ENCODE data around the gene EPB41L2.

Gene EPB41L2

DNA sequence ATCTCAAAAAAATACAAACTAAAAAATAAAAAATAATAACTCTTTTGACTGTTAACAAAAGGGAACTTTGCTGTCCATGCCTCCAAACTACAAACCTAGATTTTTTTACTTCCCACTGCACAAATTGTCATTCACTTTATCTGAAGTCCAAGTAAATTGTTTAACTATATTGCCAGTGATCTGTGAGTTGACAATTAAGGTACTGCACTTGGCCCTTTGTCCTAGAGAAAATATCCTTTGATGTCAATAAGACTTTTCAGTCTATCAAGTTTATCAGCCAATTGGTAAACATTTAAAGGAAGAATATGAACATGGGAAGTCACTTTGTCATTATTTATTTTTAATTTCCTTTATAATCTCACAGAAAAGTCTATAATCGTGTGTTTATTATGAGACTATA is 19.3 kb upstream of the EPB41L2 start:
- Histone ChIP-seq H3K4me2 (ENCODE audit: low read length) (no peak overlapping the region), H3K4me3 (ENCODE audit: low read length) (no peak overlapping the region), H3K36me3 (ENCODE audit: insufficient read depth, low read length) (no peaks in the 10 kb centered on the region), H3K27me3 (ENCODE audit: control insufficient read depth, insufficient read depth, low read length) (no peaks in the 10 kb centered on the region), H3K4me1 (ENCODE audit: control insufficient read depth, insufficient read depth, low read length) (no peaks in the 10 kb centered on the region), H3K9ac (ENCODE audit: low read depth, low read length) (no peak overlapping the region), H3K9me3 (replicated peaks; ENCODE audit: low read length) (no peaks in the 10 kb centered on the region)

DNA sequence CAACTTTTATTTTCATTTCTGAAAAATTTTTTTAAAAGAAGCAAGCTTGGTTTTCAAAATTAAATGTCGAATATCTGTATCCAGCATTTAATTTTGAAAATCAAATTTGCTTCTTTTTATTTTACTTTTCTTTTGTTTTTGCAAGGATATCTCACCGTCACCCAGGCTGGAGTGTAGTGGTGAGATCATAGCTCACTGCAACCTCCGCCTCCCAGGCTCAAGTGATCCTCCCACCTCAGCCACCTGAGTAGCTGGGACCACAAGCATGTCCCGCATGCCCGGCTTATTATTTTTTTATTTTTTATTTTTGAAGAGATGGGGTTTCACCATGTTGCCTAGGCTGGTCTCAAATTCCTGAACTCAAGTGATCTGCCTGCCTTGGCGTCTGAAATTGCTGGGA is 17.0 kb upstream of the EPB41L2 start:
- H3K36me3 ChIP-seq (ENCODE audit: insufficient read depth, low read length) = no peaks in the 10 kb centered on the region
- H3K4me1 ChIP-seq (ENCODE audit: control insufficient read depth, insufficient read depth, low read length) = no peaks in the 10 kb centered on the region
- no peak overlapping the region for H3K4me2 ChIP-seq (ENCODE audit: low read length)
- no peak overlapping the region for H3K9ac ChIP-seq (ENCODE audit: low read depth, low read length)
- no peaks in the 10 kb centered on the region for H3K9me3 ChIP-seq (replicated peaks; ENCODE audit: low read length)
- no peak overlapping the region for H3K4me3 ChIP-seq (ENCODE audit: low read length)
- H3K27me3 ChIP-seq (ENCODE audit: control insufficient read depth, insufficient read depth, low read length) = no peaks in the 10 kb centered on the region

DNA sequence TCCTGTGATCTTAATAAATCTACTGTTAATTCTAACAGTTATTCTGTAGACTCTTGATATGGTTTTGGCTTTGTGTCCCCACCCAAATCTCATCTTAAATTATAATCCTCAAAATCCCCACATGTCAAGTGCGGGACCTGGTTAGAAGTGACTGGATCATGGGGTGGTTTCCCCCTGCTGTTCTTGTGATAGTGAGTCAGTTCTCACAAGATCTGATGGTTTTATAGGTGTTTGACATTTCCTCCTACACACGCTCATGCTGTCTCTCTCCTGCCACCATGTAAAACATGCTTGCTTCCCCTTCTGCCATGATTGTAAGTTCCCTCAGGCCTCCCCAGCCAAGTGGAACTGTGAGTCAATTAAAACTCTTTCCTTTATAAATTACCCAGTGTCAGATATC is 10.5 kb upstream of the EPB41L2 start:
- H3K9ac ChIP-seq (ENCODE audit: low read depth, low read length) = no peak overlapping the region
- no peaks in the 10 kb centered on the region for H3K27me3 ChIP-seq (ENCODE audit: control insufficient read depth, insufficient read depth, low read length)
- no peak overlapping the region for H3K4me2 ChIP-seq (ENCODE audit: low read length)
- H3K4me1 ChIP-seq (ENCODE audit: control insufficient read depth, insufficient read depth, low read length) = no peaks in the 10 kb centered on the region
- no peaks in the 10 kb centered on the region for H3K9me3 ChIP-seq (replicated peaks; ENCODE audit: low read length)
- H3K4me3 ChIP-seq (ENCODE audit: low read length) = no peak overlapping the region
- no peaks in the 10 kb centered on the region for H3K36me3 ChIP-seq (ENCODE audit: insufficient read depth, low read length)

DNA sequence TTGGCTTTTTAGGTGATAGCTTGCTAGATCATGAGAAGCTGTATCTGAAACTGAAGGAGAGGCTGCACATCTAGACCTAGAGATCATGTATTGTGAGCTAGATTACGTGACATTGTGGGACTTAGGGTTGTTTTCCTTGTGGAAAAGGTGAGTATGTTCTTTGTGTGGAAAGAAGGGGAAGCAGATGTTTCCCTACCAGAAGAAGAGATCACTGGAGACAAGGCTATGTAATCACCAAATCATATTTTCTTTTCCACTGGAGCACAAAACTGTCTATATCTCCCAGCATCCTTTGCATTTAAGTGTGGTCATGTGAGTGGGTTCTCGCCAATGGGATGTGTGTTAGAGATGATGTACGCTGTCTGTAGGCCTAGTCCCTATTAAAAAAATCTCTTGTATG is 7.0 kb upstream of the EPB41L2 start:
- no peak overlapping the region for H3K4me2 ChIP-seq (ENCODE audit: low read length)

DNA sequence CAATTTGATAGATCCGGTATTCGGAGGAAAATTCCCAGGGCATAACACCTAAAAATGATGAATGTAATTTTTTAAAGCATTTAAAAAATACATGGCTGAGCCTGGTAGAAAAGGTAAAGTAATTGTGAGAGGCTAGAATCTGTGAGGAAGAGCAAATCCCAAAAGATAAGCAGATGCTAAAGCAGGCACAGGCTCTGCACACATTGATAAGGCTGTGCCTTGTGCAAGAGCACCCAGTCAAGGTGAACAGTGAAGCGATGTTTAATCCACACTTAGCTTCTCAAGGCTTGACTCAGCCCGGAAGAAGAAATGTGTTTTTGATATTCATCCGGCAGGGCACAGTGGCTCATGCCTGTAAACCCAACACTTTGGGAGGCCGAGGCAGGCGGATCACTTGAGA is 5.1 kb upstream of the EPB41L2 start:
- Histone ChIP-seq H3K36me3 (ENCODE audit: insufficient read depth, low read length) (no peaks in the 10 kb centered on the region), H3K4me2 (ENCODE audit: low read length) (no peak overlapping the region), H3K9ac (ENCODE audit: low read depth, low read length) (no peak overlapping the region), H3K4me1 (ENCODE audit: control insufficient read depth, insufficient read depth, low read length) (peaks cover 7% of the 10 kb centered on the region), H3K9me3 (replicated peaks; ENCODE audit: low read length) (no peaks in the 10 kb centered on the region), H3K27me3 (ENCODE audit: control insufficient read depth, insufficient read depth, low read length) (no peaks in the 10 kb centered on the region), H3K4me3 (ENCODE audit: low read length) (no peak overlapping the region)

More for the DNA sequence above, 7.0 kb upstream of the EPB41L2 start:
- Histone ChIP-seq H3K4me3 (ENCODE audit: low read length) (no peak overlapping the region), H3K9ac (ENCODE audit: low read depth, low read length) (no peak overlapping the region), H3K4me1 (ENCODE audit: control insufficient read depth, insufficient read depth, low read length) (no peaks in the 10 kb centered on the region), H3K9me3 (replicated peaks; ENCODE audit: low read length) (no peaks in the 10 kb centered on the region), H3K36me3 (ENCODE audit: insufficient read depth, low read length) (no peaks in the 10 kb centered on the region), H3K27me3 (ENCODE audit: control insufficient read depth, insufficient read depth, low read length) (no peaks in the 10 kb centered on the region)

DNA sequence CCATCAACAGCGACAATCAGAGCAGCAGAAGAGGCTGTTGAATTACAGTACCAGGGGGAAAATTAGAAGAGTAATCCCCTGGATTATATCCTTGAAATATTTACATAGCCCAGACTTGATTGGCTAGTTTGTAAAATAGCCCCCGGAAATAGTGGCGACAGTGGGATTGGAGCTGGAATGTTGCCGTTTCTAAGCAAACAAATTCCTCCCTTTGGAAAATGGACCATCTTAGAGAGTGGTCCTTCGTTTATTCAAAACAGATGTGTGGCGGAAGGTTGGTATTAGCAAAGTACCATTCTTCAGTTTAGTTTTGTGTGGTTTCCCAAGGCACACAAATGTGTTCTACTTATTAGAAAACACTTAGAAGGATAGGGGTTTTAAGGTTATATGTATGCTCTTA is 4.5 kb upstream of the EPB41L2 start:
- Histone ChIP-seq H3K4me2 (ENCODE audit: low read length) (no peak overlapping the region), H3K36me3 (ENCODE audit: insufficient read depth, low read length) (no peaks in the 10 kb centered on the region), H3K27me3 (ENCODE audit: control insufficient read depth, insufficient read depth, low read length) (no peaks in the 10 kb centered on the region), H3K4me1 (ENCODE audit: control insufficient read depth, insufficient read depth, low read length) (peaks cover 7% of the 10 kb centered on the region), H3K9ac (ENCODE audit: low read depth, low read length) (no peak overlapping the region), H3K9me3 (replicated peaks; ENCODE audit: low read length) (no peaks in the 10 kb centered on the region), H3K4me3 (ENCODE audit: low read length) (no peak overlapping the region)

DNA sequence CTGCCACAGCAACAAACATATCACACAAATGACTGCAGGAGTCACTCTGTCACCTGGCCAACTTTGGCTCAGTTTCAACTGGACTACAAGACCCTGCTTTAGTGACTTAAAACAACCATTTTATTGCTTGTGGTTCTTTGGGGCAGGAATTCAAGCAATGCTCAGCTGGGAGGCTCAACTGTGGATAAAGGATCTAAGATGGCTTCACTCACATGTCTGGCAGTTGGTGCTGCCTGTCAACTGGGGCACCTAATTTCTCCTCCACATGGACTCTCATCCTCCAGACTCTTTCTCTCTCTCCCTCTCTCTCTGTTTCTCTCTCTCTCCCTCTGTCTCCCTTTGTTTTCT is 2.8 kb upstream of the EPB41L2 start:
- no peak overlapping the region for H3K4me2 ChIP-seq (ENCODE audit: low read length)

DNA sequence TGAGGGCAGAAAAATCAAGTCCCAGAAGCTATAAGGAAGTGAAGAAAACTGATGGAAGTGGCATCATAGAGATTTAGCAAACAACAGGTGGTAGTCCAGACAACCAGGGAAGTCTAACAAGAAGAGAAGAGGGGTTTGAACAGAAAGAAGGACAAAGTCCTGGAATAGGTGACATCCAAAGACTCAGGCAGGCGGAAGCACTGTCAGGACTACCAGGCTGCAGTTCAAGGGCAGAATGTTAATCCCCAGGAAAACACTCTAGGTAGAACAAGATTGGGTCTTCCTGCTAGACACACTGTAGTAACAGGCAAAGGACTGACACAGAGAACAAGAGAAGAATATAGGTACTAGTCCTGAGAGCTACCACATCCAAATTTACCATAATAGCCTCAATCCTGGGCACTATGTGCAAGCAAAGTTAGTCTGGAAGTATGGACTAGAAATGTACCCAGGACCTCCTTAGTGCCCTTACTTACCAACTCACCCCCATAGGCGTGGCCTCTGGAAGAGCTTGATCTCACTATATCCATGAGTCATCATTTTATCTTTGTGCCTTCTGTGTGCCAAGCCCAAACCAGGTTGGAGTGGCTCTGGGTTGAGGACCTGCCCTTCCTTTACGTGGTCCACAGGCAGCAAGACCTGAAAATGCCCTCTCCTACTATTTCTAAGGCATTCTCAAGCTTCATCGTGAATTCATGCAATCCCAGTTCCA is 2.2 kb upstream of the EPB41L2 start:
- Histone ChIP-seq H3K4me3 (ENCODE audit: low read length) (no peak overlapping the region), H3K27me3 (ENCODE audit: control insufficient read depth, insufficient read depth, low read length) (no peaks in the 10 kb centered on the region), H3K9me3 (replicated peaks; ENCODE audit: low read length) (no peaks in the 10 kb centered on the region), H3K4me1 (ENCODE audit: control insufficient read depth, insufficient read depth, low read length) (peaks cover 21% of the 10 kb centered on the region), H3K9ac (ENCODE audit: low read depth, low read length) (no peak overlapping the region), H3K36me3 (ENCODE audit: insufficient read depth, low read length) (no peaks in the 10 kb centered on the region), H3K4me2 (ENCODE audit: low read length) (no peak overlapping the region)

More for the DNA sequence above, 2.8 kb upstream of the EPB41L2 start:
- H3K9ac ChIP-seq (ENCODE audit: low read depth, low read length) = no peak overlapping the region
- H3K27me3 ChIP-seq (ENCODE audit: control insufficient read depth, insufficient read depth, low read length) = no peaks in the 10 kb centered on the region
- no peak overlapping the region for H3K4me3 ChIP-seq (ENCODE audit: low read length)
- no peaks in the 10 kb centered on the region for H3K9me3 ChIP-seq (replicated peaks; ENCODE audit: low read length)
- H3K4me1 ChIP-seq (ENCODE audit: control insufficient read depth, insufficient read depth, low read length) = peaks cover 16% of the 10 kb centered on the region
- H3K36me3 ChIP-seq (ENCODE audit: insufficient read depth, low read length) = no peaks in the 10 kb centered on the region

DNA sequence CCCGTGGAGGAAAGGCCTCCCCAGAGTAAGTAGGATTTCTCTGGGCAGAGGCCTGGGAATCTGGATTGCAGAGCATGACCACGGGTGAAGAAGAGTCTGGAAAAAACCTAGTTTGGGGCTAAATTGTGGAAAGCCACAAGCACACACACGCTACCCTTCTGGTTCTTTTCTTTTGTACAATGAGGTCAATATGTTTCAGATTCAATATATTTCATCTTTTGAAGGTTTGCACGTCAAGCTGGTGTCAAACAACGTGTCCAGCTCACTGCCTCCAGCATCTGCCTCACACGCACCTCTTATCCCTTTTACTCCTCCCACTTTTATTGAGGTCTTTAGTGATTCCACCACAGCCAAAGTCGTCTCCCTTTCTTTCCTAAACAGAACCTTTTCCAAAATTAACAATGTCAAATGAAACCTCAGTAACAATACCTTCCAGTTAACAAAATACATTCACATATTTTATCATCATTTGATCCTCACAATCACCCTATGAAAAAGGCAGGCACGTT is 773 bp upstream of the EPB41L2 start:
- Histone ChIP-seq H3K36me3 (ENCODE audit: insufficient read depth, low read length) (no peaks in the 10 kb centered on the region), H3K4me2 (ENCODE audit: low read length) (peak overlapping the region; percentile 89), H3K9me3 (replicated peaks; ENCODE audit: low read length) (no peaks in the 10 kb centered on the region), H3K4me3 (ENCODE audit: low read length) (peak overlapping the region; percentile 88), H3K4me1 (ENCODE audit: control insufficient read depth, insufficient read depth, low read length) (peaks cover 33% of the 10 kb centered on the region), H3K27me3 (ENCODE audit: control insufficient read depth, insufficient read depth, low read length) (no peaks in the 10 kb centered on the region), H3K9ac (ENCODE audit: low read depth, low read length) (peak overlapping the region; percentile 81)

DNA sequence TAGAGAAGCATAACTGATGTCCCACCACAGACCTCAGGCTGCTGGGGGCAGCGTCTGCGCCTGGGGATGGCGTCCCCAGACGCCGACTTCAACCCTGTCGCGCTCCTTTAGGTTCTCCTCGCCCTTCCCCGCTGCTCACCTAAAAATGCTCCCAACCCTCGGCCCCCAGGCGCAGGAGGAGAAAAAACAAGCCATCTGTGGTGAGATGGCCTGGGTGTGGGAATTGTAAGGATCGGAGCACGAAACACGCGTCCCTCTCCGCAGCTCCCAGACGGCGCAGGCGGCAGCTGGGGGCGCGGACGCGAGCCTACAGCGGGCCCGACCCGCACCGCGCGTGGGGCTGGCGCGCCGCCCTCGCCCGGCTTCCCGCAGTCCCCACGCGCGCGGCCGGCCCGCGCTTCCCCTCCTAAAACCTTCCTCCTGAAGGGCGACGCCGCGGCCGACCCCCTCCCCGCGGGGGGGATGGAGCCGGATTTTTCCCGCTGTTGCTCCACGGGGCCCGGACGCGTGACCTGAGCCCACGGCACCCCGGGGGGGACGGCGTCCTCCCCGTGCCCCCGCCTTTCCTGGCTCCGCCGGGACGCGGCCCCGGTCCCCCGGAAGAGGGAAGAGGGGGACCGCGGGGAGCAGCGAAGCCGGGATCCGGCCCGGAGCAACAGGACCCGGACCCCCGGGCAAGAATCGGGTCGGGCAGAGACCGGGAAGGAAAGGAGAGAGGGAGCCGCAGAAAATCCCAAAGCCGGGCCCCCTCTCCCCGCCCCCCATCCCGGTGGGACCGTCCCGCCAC is 611 bp downstream of the EPB41L2 start:
- peaks cover 38% of the 10 kb centered on the region for H3K4me1 ChIP-seq (ENCODE audit: control insufficient read depth, insufficient read depth, low read length)
- H3K36me3 ChIP-seq (ENCODE audit: insufficient read depth, low read length) = no peaks in the 10 kb centered on the region
- peak overlapping the region; percentile 88 for H3K4me3 ChIP-seq (ENCODE audit: low read length)
- H3K9ac ChIP-seq (ENCODE audit: low read depth, low read length) = peak overlapping the region; percentile 81
- no peaks in the 10 kb centered on the region for H3K9me3 ChIP-seq (replicated peaks; ENCODE audit: low read length)
- H3K4me2 ChIP-seq (ENCODE audit: low read length) = peak overlapping the region; percentile 89
- H3K27me3 ChIP-seq (ENCODE audit: control insufficient read depth, insufficient read depth, low read length) = no peaks in the 10 kb centered on the region

DNA sequence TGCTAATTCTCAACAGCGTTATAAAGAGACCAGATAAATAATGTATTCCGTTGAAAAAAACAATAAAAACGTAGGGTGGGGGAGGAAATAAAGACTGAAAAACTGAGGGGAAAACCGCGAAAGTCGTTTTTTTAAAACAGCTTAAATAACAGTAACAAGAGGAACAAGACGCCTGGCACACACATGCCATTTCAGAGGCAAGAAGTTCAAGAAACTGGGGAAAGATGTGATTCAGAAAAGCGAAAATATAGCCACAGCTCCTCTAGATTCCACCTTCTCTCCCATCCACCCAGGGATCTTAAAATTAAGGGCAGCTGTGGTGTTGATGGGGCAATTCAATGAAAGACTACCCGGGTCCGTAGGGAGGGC is 1.3 kb downstream of the EPB41L2 start:
- peak overlapping the region; percentile 89 for H3K4me2 ChIP-seq (ENCODE audit: low read length)
- H3K9ac ChIP-seq (ENCODE audit: low read depth, low read length) = peak overlapping the region; percentile 81
- no peaks in the 10 kb centered on the region for H3K9me3 ChIP-seq (replicated peaks; ENCODE audit: low read length)
- H3K4me3 ChIP-seq (ENCODE audit: low read length) = peak overlapping the region; percentile 88
- H3K36me3 ChIP-seq (ENCODE audit: insufficient read depth, low read length) = no peaks in the 10 kb centered on the region
- H3K27me3 ChIP-seq (ENCODE audit: control insufficient read depth, insufficient read depth, low read length) = no peaks in the 10 kb centered on the region
- H3K4me1 ChIP-seq (ENCODE audit: control insufficient read depth, insufficient read depth, low read length) = peaks cover 38% of the 10 kb centered on the region

All from skeletal muscle satellite cell (primary cell).